ENCODE measurements around the gene BBX.
A peak's percentile ranks its signal among the peaks of the same experiment; 100 is the strongest.

BBX gene

GRCh38 chr3:107598926-107599771 lies 76.4 kb downstream of the BBX start:
- TF ChIP-seq GATA1 (IDR thresholded peaks at IDR 0.05; ENCODE audit: low read depth, low read length) (no peak), POLR2A (IDR thresholded peaks at IDR 0.05; ENCODE audit: low read length) (peak; percentile 5)
- peak; percentile 56 to 64 for DNase-seq

GRCh38 chr3:107599772-107600145 lies 77.0 kb downstream of the BBX start:
- DNase-seq: no peak
- no peak for TF ChIP-seq POLR2A (IDR thresholded peaks at IDR 0.05; ENCODE audit: low read length)
- TF ChIP-seq GATA1 (IDR thresholded peaks at IDR 0.05; ENCODE audit: low read depth, low read length): no peak

DNA sequence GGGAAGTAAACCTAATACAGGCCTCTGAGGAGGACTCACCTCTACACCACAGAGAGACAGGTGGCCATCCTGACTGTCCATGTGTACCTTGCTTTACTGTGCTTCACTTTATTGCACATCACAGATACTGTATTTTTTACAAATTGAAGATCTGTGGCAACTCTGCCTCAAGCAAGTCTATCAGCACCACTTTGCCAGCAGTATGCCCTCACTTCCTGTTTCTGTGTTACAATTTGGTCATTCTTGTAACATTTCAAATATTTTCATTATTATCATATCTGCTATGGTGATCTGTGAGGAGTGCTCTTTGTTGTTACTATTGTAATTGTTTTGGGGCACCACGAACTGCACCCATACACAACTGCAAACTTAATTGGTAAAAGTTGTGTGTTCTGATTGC lies 78.0 kb downstream of the BBX start:
- no peak for DNase-seq
- no peak for TF ChIP-seq GATA1 (IDR thresholded peaks at IDR 0.05; ENCODE audit: low read depth, low read length)
- TF ChIP-seq POLR2A (IDR thresholded peaks at IDR 0.05; ENCODE audit: low read length): no peak

- no peak for TF ChIP-seq POLR2A (IDR thresholded peaks at IDR 0.05; ENCODE audit: low read length)
- no peak for TF ChIP-seq GATA1 (IDR thresholded peaks at IDR 0.05; ENCODE audit: low read depth, low read length)
- peak in 1 of 2 experiments; percentile 12 for DNase-seq
Observed at GRCh38 chr3:107604057-107604822, 81.5 kb downstream of the BBX start.

- no peak for DNase-seq
- no peak for TF ChIP-seq POLR2A (IDR thresholded peaks at IDR 0.05; ENCODE audit: low read length)
- no peak for TF ChIP-seq GATA1 (IDR thresholded peaks at IDR 0.05; ENCODE audit: low read depth, low read length)
Observed at GRCh38 chr3:107611775-107612469, 89.2 kb downstream of the BBX start.

DNA sequence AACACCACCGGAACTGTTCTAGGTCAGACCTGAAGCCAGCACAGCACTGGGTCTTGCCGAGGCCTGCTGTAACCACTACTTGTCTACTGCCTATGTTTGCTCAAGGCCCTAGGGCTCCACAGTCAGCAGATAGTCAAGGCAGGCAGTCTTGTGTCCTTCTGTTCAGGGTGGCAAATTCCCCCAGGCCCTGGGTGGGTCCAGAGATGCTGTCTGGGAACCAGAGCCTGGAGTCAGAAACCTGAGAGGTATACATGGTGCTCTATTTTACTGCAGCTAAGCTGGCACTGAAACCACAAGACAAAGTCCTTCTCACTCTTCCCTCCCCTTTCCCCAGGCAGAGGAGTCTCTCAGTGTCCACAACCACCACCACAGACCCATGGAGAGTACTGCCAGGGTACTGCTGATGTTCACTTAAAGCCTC lies 89.9 kb downstream of the BBX start:
- no peak for TF ChIP-seq GATA1 (IDR thresholded peaks at IDR 0.05; ENCODE audit: low read depth, low read length)
- no peak for TF ChIP-seq POLR2A (IDR thresholded peaks at IDR 0.05; ENCODE audit: low read length)

DNA sequence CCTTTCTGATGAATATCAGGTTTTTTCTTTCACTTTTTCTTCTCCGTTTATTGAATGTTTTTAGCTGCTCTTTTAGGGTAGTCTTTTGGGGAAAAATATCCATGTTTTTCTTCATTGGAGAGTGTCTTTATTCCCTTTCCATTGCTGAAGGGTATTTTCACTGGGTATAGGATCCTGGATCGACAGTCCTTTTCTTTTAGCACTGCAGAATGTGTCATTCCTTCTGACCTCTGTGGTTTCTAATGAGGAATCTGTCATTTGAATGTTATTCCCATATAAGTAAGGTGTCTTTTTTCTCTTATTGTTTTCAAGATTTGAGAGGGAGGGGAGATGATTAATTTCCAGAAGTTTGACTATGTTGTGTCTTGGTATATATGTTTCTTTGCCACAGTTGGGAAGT lies 96.8 kb downstream of the BBX start:
- no peak for DNase-seq
- TF ChIP-seq POLR2A (IDR thresholded peaks at IDR 0.05; ENCODE audit: low read length) (no peak), GATA1 (IDR thresholded peaks at IDR 0.05; ENCODE audit: low read depth, low read length) (no peak)

More for the DNA sequence above, 89.9 kb downstream of the BBX start:
- DNase-seq: no peak

- no peak for DNase-seq
- no peak for TF ChIP-seq POLR2A (IDR thresholded peaks at IDR 0.05; ENCODE audit: low read length)
- TF ChIP-seq GATA1 (IDR thresholded peaks at IDR 0.05; ENCODE audit: low read depth, low read length): no peak
Observed at GRCh38 chr3:107620534-107620933, 97.8 kb downstream of the BBX start.

DNA sequence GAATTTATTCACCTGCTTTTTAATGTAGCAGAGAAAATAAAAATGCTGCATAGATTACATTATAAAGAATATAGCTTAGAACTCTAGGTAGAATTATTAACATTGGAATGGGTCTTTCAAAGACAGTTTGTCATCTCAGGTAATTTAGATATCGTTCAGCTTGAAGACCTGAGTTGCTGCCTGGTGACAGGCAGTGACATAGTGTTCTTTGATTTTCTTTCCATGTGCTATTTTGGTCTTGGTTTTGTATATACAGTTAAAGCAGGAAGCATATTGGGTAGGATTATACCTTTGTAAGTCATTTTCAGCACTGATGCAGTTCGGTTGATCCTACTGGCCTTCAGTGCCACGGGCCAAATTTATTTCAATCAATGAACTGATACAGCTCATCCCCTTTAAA lies 98.7 kb downstream of the BBX start:
- DNase-seq: no peak
- TF ChIP-seq GATA1 (IDR thresholded peaks at IDR 0.05; ENCODE audit: low read depth, low read length): no peak
- no peak for TF ChIP-seq POLR2A (IDR thresholded peaks at IDR 0.05; ENCODE audit: low read length)

GRCh38 chr3:107627962-107628542 lies 105.3 kb downstream of the BBX start:
- DNase-seq: no peak
- TF ChIP-seq POLR2A (IDR thresholded peaks at IDR 0.05; ENCODE audit: low read length) (no peak), GATA1 (IDR thresholded peaks at IDR 0.05; ENCODE audit: low read depth, low read length) (no peak)

- no peak for TF ChIP-seq POLR2A (IDR thresholded peaks at IDR 0.05; ENCODE audit: low read length)
- TF ChIP-seq GATA1 (IDR thresholded peaks at IDR 0.05; ENCODE audit: low read depth, low read length): no peak
- no peak for DNase-seq
Observed at GRCh38 chr3:107629566-107629965, 106.8 kb downstream of the BBX start.

- no peak for DNase-seq
- no peak for TF ChIP-seq POLR2A (IDR thresholded peaks at IDR 0.05; ENCODE audit: low read length)
- TF ChIP-seq GATA1 (IDR thresholded peaks at IDR 0.05; ENCODE audit: low read depth, low read length): no peak
Observed at GRCh38 chr3:107630779-107631178, 108.0 kb downstream of the BBX start.

DNA sequence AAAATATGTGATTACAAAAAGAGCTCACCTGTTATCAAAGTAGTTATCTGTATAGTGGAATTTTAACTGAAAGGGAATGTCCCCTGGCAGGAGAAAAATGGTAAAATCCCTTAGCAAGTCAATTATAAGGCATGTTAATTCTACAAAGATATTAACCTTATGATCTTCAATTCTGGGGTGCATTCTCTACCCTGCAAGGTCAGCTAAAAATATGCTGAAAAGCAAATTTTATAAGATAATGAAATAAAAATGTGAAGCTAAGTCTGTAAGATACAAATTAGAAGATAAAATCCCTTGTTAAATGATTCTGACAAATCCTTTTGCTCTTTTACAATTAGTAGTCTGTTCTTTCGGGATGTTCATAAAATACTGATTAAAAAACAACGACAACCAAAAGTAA lies 109.8 kb downstream of the BBX start:
- no peak for DNase-seq
- no peak for TF ChIP-seq POLR2A (IDR thresholded peaks at IDR 0.05; ENCODE audit: low read length)
- TF ChIP-seq GATA1 (IDR thresholded peaks at IDR 0.05; ENCODE audit: low read depth, low read length): no peak
